Kasumi-1 (cell line): ENCODE data around the gene MROH8.

ENCODE experiments used
- DNase-seq, 2 experiments: peaks; one replicate each; lab custom pipeline; 2025; lab: John Stamatoyannopoulos, UW

Gene MROH8

DNA sequence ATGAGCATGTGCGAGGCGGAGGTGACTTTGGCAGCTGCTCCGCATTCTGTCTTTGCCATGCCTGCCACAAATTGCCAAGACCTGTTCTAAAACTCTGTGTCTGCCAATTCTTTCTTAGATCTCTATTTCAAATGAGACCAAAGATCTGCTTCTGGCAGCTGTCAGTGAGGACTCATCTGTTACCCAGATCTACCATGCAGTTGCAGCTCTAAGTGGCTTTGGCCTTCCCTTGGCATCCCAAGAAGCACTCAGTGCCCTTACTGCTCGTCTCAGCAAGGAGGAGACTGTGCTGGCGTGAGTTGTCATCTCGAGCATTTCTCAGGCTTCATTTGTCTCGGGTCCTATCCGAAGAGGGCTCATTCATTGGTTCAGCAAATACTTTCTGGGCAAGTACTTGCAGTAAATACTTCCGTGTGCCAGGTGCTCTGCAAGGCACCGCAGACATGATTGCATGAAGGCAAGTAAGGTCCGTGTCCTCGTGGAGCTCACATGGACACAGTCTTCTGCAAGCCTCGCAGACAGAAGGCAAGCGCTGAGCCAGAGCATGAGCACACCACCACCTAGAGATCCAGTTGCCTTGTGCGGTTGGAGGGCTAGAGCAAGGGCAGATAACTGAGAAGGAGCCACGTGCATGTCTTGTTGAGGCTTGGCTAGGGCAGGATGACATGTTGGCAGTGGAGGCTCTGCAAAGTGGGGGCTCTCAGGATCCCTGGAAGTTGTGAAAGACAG, 19.7 kb upstream of the MROH8 start:
- DNase-seq = no peak

DNA sequence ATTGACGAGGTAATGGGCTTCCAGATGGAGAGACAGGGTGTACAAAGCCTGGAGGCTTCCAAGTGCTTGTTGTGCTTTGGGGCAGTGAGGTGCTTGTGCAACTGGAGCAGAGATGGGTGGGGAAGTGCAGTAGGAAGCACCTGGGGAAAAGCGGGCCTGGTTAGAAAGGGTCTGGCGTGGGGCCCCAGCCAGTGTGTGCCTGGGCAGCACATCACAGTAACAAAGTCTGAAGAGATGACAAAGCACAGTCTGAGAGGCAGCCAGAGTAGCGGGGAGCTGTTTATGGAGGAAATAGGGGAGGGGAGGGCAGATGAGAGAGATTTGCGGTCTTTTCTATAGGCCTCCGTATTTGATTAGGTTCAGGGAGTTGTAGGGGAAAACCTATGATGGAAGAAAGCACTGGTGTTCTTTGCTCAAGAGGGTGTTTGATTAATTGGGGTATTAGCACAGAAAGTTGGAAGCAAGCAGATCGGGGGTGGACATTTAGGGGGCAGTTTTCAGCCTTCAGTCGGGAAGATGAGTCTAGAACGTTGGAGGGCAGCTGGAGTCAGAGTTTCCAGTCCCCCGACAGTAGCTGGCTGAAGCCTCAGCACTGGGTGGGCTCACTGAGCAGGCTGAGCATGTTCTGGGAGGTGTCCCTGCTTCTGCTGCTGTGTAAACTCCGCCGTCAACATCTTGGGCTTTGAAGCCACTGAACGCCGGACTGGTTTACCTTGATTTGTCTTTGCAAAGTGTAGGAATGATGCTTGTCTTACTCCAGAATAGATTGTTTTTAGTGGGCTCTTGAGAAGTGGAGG, 15.5 kb upstream of the MROH8 start:
- no peak for DNase-seq

GRCh38 chr20:37193821-37194220, 14.5 kb upstream of the MROH8 start:
- no peak for DNase-seq

DNA sequence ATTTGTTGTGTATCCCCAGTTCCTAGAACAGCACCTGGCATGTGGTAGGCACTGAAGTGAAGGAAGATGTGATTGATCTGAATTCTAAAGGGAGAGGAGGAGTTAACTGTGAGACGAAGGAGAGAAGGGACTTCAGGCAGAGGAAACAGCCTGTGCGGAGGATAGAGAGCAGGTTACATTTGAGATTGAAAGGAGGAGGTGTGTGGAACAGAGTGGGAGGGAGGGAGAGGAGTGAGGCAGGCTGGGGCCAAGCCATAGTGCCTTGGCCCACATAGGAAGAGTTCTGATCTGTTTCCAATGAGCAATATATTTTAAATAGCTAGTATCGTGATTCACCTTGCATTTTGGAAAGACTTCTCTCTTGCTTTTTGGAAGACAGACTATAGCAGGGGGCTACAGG, 13.9 kb upstream of the MROH8 start:
- DNase-seq = no peak

- peak; percentile 80 to 89 for DNase-seq
These were observed 12.9 kb upstream of the MROH8 start for GRCh38 chr20:37192137-37192854.

DNA sequence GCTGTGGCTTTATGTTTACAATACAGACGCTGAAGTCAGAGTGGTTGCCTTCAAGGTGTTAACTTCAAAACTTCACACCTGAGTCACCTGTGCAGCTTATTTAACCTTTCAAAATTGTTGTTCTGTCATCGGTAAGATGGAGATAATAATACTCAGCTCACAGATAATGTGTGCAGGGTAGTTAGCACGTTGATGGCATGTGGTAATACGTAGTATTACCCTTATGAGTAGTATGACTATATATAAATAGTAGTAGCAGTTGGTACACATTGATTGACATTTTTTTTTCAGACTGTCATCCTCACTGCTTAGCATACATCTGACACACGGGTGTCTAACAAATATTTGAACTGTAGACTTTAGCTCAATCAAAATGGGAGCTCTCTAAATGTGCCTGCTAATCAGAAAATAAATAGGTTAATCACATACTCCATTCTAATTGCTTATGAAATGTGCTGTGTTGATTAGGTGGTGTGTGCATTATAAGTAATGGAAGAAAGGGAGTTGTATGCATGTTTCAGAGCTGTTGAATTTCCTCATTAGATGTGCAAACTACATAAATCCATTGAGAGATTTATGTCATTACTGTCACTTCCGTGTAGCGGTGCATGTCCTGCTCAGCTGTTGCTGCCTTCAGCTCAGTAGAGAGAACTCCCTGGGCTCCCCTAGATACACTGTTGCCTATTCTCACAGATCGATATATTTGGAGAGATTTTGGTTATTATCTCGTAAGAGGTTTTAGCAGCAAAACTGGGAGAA, 11.2 kb upstream of the MROH8 start:
- no peak for DNase-seq

DNA sequence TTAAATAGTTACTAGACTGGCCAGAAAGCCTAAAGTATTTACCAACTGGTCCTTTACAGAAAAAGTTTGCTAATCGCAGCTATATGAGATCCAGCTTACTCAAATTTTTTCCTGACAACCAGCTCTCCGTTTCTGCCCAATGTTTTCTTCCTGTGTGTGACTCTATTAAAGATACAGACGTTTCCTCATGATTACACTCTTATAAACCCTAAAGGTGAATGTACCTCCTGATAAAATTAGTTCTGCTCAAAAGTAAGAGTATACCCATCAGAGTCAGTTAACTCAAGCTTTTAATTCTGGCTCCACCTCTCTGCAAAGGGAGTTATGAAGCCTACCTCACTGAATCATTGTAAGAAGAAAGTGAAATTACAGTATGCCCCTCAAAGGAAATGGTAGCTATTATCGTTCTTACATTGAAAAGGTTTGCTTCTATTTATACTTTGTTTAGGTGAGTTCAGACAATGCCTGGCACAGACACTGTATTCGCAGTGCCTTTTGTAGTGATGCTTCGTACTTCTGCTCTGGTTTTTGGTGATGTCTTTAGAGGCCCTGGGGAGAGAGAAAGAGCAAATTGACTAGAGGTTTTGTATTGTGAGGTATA, 10.2 kb upstream of the MROH8 start:
- DNase-seq = no peak

DNA sequence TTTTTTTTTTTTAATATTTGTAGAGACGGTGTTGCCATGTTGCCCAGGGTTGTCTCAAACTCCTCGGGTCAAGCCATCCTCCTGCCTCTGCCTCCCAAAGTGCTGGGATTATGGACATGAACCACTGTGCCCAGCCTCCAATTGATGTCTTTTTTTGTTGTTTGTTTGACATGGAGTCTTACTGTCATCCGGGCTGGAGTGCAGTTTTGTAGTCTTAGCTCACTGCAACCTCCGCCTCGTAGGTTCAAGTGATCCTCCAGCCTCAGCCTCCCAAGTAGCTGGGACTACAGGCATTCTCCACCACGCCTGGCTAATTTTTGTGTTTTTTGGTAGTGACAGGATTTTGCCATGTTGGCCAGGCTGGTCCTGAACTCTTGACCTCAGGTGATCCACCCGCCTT, 9.4 kb upstream of the MROH8 start:
- no peak for DNase-seq

GRCh38 chr20:37185686-37186085, 6.3 kb upstream of the MROH8 start:
- DNase-seq = no peak

GRCh38 chr20:37179683-37180524, 556 bp upstream of the MROH8 start:
- DNase-seq = peak; percentile 24 to 46

- no peak for DNase-seq
These were observed 6.5 kb downstream of the MROH8 start for GRCh38 chr20:37172836-37173235.

DNA sequence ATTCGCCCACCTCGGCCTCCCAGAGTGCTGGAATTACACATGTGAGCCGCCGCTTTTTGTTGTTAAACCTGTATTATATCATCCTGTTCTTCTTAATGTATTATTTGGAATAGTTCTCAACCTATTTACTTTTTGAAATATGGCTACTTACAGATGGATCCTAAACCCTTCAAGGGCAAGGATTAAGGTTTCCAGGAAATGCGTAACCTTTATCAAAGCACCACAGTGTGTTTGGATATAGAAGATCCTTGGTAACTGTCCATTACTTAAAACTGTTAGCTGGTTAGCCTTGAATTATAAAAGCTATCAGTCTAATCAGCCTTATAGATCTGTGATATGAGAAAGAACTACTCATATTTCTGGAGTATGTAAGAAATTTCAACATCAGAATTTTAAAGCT, 12.5 kb downstream of the MROH8 start:
- no peak for DNase-seq

GRCh38 chr20:37165031-37165430, 14.3 kb downstream of the MROH8 start:
- no peak for DNase-seq

- no peak for DNase-seq
These were observed 15.4 kb downstream of the MROH8 start for GRCh38 chr20:37163832-37164554.

DNA sequence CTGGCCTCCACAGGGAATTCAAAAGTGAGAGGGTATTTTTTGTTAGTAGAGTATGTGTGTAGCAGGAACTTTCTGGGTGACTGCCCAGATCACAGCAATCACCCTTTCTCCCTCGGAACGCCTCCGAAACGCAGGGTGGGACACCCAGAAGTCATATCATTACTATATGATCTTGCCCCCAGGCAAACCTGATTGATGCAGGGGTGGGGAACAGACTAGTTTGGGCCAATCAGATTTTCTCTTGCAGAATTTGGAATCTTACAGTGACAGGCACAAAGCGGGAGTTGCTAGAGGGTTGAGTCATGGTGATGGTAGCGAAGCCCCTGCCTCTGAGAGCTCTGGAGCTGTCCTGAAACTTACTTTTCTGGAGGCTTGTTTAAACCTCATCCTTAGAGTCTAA, 16.7 kb downstream of the MROH8 start:
- DNase-seq = no peak

DNA sequence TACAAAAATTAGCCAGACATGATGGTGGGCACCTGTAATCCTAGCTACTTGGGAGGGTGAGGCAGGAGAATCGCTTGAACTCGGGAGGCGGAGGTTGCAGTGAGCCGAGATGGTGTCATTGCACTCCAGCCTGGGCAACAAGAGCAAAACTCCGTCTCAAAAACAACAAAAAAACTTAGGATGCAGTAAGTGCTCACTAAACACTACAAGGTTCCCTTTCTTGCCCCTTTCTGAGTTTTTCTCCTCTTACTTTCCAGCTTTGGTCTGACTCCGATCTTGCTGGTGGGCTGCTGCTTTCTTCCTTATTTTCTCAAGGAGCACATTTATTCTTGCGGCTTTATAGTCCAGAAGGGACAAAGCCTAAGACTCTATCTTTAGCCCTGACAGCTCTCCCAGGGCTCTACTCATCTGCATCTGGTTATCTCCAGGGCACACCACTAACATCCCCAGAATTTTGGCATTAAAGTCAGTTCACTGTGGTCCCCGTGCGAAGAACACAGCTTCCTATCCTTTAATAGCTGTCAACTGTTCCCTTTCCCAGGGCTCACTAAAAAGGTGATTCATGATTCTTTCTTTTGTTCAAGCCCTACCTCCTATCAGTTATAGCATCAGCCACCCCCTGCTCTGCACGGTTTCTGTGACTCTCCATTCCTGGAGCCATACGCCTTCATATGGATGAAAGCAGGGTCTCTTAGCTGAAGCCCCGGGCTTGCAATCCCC, 17.4 kb downstream of the MROH8 start:
- no peak for DNase-seq

- no peak for DNase-seq
These were observed 18.7 kb downstream of the MROH8 start for GRCh38 chr20:37160683-37161082.

GRCh38 chr20:37158248-37158647, 21.1 kb downstream of the MROH8 start:
- no peak for DNase-seq

- no peak for DNase-seq
These were observed 23.4 kb downstream of the MROH8 start for GRCh38 chr20:37155987-37156386.
